Measurements from ENCODE around the gene FGG. TPM values are rescaled to one million over a fixed set of nuclear protein-coding genes. Genes with fewer than 3 reads are reported as not detected.
A peak's percentile ranks its signal among the peaks of the same experiment; 100 is the strongest.

The FGG gene
- total RNA-seq = 515 TPM
- long read RNA-seq, transcript FGG-203 (10 exons, 1,760 nt) = major isoform, 871 of 1,043 reads
- long read RNA-seq, transcript FGG-201 (9 exons, 1,659 nt) = minor isoform, 96 of 1,043 reads
- long read RNA-seq, partial matches to known transcripts = 24 of 1,043 reads
- long read RNA-seq, other reads (novel, unspliced or antisense) = 50 of 1,043 reads

DNA sequence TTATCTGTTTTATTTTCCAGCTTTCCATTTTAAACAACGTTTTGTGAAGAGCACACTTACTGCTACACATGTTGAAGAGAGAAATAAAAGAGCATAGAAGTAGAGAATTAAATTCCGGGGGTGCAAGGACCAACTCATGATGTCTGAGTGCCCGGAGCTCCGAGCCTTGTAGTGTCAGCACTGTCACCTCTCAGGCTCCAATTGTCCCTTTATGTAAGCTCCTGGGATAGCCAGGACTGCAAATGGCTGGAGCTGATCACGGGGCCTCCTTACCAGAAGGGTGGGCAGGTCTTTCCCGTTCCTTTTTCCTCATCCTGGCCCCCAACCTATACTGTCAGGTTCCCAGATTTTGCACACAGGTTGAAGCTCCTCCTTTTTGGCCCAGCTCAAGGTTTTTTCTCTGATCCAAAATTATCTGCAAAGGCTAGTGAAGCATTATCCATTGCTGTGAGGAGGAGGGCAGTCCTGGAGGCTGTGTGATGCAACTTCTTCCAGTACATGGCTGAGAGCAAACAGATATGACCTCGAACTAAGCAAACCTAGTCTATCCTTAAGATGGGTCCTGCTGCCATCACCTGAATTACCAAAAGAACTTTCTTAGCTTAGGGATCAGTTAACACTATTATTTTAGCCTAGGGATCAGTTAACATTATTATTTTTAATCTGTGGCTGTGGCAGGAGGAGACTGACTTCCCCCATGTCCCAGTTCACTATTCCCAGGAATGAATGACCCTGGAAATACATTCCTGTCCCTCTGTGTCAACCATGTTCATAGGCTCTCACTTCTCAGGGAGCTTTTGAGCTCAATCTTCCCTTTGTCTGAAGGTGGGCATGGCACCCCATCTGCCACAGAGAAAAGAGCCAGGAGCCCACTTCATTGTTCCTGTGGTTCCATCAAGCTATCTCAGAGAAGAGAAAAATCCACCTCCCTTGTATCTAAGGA is at the start of gene FGG:
FGG (minus strand) TSS at position 185 of the 943 bp plus-strand sequence; CDS start at position 138, 47 bp downstream.
- no peaks in the 10 kb centered on the region for H3K4me1 ChIP-seq
- intact Hi-C loops (cut with DNase I) = no loop called here
- H3K27ac ChIP-seq = no peak within 1 kb of the TSS
- ATAC-seq (peak; percentile 91), DNase-seq (no peak)
- H3K9me3 ChIP-seq = no peaks in the 10 kb centered on the region
- H3K36me3 ChIP-seq = no peaks in the 10 kb centered on the region
- H3K4me3 ChIP-seq = peak within 1 kb of the TSS; percentile 33
- H3K27me3 ChIP-seq = no peaks in the 10 kb centered on the region
- TF ChIP-seq, protein P1, sequence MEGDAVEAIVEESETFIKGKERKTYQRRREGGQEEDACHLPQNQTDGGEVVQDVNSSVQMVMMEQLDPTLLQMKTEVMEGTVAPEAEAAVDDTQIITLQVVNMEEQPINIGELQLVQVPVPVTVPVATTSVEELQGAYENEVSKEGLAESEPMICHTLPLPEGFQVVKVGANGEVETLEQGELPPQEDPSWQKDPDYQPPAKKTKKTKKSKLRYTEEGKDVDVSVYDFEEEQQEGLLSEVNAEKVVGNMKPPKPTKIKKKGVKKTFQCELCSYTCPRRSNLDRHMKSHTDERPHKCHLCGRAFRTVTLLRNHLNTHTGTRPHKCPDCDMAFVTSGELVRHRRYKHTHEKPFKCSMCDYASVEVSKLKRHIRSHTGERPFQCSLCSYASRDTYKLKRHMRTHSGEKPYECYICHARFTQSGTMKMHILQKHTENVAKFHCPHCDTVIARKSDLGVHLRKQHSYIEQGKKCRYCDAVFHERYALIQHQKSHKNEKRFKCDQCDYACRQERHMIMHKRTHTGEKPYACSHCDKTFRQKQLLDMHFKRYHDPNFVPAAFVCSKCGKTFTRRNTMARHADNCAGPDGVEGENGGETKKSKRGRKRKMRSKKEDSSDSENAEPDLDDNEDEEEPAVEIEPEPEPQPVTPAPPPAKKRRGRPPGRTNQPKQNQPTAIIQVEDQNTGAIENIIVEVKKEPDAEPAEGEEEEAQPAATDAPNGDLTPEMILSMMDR (IDR thresholded peaks at IDR 0.05) = no peak

DNA sequence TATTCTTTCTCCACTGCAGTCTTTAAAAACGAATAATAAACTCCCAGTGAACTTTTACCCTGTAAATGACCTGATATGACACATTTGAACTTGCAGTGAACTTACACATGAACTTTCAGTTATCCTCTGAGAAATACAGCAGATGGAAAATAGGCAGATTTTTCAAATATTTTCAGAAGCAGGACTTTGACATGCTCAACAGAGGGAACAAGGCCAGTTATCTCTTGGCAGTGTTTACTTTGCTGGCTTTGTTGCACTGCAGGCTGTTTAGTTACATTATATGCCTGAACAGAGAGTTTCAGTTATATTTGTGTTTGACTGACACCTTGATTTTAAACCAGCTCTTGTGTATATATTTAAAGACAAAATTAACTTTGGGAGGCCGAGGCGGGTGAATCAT is 47.6 kb upstream of the FGG start:
- Histone ChIP-seq H3K4me1 (no peaks in the 10 kb centered on the region), H3K27ac (no peak overlapping the region), H3K9me3 (no peaks in the 10 kb centered on the region), H3K27me3 (no peaks in the 10 kb centered on the region), H3K36me3 (no peaks in the 10 kb centered on the region), H3K4me3 (no peak overlapping the region)
- ATAC-seq (no peak), DNase-seq (no peak)
- TF ChIP-seq, protein P1 (IDR thresholded peaks at IDR 0.05) = no peak
- intact Hi-C loops (cut with DNase I) = no loop called here

DNA sequence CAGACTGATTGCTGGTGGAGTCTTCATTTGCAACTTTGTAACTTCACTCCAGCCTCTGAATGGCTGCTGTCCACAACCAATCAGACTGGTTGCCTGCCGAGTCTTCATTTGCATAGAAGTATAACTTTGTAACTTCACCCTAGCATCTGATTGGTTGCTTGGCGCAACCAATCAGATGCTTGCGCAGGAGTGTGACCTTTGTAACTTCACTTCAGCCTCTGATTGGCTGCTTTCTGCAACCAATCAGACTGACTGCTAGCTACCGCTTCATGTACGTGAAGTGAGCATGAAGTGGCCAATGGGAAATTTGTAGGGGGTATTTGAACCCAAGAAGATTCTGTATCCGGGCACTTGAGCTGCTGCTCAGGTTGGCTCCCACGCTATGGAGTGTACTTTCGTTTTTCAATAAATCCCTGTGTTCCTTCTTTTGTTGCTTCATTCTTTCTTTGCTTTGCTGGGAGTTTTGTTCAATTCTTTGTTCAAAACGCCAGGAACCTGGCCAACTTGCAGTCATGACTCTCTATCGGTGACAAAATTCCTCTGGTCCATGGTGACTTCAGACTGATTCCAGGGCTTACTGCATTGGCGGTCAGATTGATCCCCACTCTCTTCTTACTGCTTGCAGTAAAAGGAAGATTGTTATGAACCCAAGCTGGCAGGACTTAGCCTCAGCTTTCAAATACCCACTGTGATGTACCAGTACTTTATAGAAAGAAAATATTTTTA is 46.4 kb upstream of the FGG start:
- no peaks in the 10 kb centered on the region for H3K27me3 ChIP-seq
- H3K36me3 ChIP-seq = no peaks in the 10 kb centered on the region
- no peak overlapping the region for H3K27ac ChIP-seq
- intact Hi-C loops (cut with DNase I) = no loop called here
- TF ChIP-seq, protein P1 (IDR thresholded peaks at IDR 0.05) = no peak
- ATAC-seq = no peak
- no peaks in the 10 kb centered on the region for H3K9me3 ChIP-seq
- DNase-seq = no peak
- H3K4me3 ChIP-seq = no peak overlapping the region
- H3K4me1 ChIP-seq = no peaks in the 10 kb centered on the region

DNA sequence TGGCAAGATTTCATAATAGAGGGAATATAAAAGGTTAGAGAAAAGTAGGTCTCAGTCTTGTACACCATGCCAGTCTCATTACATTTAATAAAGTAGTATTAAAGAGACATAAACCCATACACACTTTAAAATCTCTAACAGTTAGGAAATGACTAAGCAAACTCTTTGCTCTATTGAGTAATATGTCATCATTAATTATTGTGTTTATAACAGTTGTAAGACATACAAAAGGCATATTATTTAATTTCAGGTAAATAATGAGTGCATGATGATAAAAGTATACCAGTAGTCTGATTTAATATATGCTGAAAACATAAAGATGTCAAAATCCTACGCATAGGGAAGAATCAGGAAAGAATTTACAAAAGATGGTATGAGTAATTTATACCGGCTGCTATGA is 31.0 kb upstream of the FGG start:
- intact Hi-C loops (cut with DNase I) = no loop called here
- ATAC-seq = no peak

DNA sequence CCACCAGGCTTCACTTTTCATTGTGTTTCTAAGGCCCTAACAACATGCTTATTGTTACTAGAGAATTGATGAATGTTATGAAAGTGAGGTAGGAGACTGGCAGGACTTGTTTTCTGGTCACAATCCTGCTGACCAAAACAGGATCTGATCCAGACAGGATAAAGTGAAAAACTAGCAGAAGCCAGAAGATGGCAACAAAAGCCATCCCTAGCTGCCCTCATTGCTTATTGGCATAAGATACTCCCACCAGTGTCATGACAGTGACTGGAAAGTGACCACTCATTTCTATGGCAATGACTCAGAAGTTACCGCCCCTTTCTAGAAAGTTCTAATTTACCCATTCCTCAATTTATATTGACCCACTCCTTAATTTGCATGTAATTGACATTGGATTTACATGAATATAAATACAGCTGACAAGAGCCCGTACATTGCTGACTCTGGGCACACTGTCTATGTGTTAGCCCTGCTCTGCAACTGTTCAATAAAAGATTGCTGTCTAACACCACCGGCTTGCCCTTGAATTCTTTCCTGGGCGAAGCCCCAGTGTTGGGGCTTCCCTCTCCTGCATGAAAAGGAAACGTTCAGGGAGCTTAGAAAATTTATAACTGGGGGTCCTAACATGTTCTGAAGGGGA is 30.0 kb upstream of the FGG start:
- no peaks in the 10 kb centered on the region for H3K9me3 ChIP-seq
- no peak overlapping the region for H3K27ac ChIP-seq
- H3K36me3 ChIP-seq = no peaks in the 10 kb centered on the region
- DNase-seq (no peak), ATAC-seq (no peak)
- TF ChIP-seq, protein P1 (IDR thresholded peaks at IDR 0.05) = no peak
- intact Hi-C loops (cut with DNase I) = no loop called here
- H3K27me3 ChIP-seq = no peaks in the 10 kb centered on the region
- H3K4me1 ChIP-seq = no peaks in the 10 kb centered on the region
- no peak overlapping the region for H3K4me3 ChIP-seq

More for the DNA sequence above, 31.0 kb upstream of the FGG start:
- Histone ChIP-seq H3K36me3 (no peaks in the 10 kb centered on the region), H3K4me3 (no peak overlapping the region), H3K9me3 (no peaks in the 10 kb centered on the region), H3K27ac (no peak overlapping the region), H3K4me1 (no peaks in the 10 kb centered on the region), H3K27me3 (no peaks in the 10 kb centered on the region)
- TF ChIP-seq, protein P1 (IDR thresholded peaks at IDR 0.05) = no peak
- DNase-seq = no peak
